Measurements from ENCODE around the gene HS6ST1. TPM values are rescaled to one million over a fixed set of nuclear protein-coding genes. Genes with fewer than 3 reads are reported as not detected.

The HS6ST1 gene
- total RNA-seq, 1 donor from 2014 or later: 27.1 TPM

DNA sequence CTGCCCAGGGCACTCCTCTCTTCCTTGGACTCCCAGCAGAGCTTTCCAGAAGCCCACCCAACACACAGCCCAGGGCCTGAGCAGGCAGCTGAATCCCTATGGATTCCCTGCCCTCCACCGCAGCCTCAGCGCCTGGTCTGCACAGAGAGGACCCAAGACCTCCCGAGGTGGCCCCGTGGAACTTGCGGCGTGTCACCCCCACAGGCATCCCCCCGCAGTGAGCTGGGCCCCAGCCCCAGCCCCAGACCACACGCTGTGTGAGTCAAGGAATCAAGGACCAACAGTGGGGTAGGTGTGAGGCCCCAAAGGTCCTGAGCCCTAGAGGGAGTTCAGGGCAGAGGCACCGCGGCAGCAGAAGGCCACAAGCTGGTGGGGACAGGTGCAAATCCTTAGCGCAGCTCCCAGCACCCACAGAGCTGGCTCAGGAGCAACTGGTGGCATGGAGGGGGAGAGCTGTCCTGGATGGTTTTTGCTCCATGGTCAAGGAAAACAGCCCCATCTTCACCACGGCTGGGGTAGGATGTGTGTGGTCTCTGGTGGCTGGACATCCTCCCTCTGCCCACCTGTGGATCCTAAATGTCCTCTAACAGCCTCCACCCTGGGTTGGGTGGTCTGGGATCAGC is 8.5 kb downstream of the HS6ST1 start:
- DNase-seq: no peak

- DNase-seq: peak; percentile 34
These were observed 9.2 kb downstream of the HS6ST1 start for GRCh38 chr2:128309280-128310093.

DNA sequence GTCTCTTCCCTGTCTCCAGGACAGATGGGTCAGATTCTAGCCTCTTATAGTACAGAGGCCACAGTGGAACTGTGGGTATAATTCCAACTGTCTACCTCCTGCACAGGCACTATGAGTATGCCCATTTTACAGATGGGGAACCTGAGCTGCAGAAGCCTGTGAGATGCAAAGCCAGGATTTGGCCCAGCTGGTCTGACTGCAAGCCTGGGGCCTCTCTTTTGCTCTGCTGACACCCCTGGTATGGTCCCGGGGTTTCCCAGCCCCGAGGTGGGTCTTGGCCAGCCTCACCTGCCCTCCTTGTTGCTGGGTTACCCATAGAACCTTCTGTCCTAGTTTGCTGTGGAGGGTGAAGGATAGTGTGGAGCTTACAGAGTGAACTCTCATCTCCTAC is 9.8 kb downstream of the HS6ST1 start:
- DNase-seq: no peak

DNA sequence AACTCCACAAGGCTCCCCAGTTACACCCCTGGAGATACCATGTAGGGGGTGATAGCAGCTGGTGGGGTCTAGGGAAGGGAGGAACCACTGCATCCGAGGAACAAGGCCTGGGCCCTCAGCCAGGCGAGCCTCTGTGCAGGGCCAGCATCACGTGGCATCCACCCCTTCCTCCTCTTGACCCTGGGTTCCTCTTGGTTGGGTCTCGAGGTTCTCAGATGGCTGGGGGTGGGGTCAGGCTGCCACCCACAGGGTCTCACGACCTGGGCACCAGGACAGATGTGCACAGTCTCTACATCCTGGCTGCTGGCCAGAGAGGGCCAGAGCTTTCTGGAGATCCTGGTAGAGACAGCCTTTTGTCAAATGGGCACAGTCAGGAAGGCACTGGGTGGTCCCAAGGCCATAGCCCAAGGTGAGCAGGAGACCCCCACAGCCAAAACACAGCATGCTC is 10.4 kb downstream of the HS6ST1 start:
- DNase-seq: no peak

GRCh38 chr2:128307595-128307994 is 11.1 kb downstream of the HS6ST1 start:
- DNase-seq: no peak

DNA sequence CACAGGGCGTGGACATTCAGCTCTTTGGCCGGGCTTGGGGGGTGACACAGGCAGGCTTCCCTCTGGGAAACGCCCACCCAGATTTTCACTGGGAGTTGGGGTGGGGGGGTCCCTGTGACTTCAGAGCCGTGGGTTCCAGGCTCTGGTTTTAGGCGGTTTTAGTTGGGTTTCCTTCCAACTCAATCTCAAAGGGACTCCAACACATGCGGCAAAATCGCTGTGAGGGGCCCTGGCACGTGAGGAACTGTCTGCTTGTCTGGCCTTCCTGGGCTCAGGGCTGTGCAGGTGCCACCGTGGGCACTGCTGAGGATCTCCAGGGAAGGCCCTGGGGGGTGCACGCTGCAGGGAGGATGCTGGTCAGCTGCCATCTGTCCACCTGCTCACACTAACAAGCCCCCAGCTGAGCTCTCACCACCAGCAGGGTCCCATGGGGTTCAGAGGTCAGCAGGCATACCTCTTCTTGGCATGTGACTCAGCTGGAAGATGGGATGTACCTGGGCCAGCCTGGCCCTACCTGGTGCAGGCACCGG is 11.7 kb downstream of the HS6ST1 start:
- no peak for DNase-seq

DNA sequence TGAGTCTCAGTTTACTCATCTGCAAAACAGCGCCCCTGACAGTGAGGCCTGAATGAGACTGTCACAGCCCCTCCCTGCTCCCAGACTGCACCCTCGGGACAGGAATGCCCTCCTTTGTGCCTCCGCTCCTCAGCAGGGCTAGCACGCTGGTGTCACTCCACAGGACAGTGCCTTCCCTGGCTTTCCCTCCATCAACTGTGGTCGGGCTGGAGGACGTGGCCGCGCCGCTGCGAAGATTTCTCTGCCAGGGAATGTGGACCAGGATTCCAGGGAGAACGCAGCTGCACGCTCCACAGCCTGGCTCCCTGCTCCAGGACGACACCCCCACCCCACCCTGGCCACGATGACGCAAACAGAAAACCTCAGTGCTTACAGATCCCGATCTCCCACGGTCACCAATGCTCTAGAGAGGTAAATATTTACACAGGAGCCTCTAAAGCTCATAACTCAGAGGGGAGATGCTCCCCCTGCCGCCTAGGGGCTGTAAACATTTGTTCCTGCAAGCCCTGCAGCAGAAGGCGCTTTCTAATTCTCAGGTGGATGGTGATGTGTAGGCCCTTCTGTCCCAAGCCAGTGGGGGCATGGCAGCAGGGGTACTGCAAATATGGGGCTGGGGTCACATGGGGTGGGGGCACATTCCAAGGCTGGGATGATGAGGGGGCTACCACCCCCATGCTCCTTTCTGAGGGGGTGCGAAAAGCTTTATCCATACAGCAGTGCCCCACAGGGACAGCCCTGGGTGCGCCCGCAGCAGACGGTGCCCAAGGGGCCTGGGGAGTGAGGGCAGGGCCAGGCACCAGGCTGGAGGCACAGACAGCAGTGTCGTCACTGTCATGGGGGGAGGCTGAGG is 12.4 kb downstream of the HS6ST1 start:
- DNase-seq: peak; percentile 18

DNA sequence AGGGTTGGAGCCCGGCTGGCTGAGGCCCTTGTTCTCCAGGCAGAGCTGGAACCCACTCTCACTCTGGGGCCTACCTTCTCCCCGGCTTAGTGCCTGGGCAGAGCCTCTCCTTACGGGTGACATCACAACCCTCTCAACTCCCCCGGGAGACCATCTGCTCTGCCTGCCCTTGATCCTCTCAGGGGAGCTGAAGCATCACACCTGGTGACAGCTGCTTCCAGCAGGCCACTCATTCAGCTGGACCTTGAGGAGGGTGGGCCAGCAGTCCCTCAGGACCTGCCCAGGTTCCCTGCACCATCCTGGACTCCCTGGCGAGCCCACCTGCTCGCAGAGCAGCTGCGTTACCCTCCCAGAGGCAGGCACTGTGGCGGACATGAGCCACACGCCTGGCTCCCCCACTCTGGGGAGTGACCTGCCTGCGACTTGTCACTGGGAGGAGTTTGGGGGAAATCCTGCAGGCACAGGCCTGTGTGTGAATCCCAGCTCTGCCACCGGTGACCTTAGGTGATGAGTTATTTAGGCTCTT is 13.1 kb downstream of the HS6ST1 start:
- no peak for DNase-seq

DNA sequence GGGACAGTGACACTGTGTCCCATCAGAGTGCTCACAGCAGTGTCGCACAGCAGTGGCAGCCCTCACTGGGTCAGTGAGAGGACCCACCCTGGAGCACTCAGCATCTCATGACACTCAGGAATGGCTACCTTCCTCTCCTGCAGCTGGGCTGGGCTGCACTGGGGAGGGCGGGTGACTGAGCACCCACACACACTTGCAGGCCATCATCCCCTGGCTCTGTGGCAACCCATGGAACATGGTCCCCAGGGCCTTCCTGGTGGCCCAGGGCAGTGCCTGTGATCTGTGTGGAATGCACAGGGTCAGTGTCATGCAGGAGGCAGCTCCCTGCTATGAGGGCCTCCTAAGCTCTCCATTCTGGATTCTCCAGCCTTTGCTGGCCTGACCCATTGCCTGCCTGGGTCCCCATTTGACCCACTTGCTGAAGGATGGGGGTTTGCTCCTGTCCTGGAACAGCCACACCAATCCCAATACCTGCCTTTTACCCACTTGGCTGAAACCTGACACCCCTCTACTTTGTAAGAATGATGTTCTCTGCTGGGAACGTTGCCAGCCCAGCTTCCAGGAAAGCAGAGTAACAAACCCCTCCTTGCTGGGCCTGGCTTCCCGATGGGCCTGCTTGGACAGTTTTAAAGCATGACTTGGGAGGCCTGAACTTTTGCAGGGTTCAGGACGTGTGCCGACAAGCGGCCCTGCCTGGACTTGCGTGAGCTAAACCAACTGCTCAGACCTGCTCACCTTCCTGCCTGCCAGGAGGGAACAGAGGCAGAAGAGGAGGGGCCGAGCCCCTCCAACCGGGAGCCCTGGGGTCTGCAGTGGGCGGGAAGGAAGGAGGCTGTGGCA is 13.7 kb downstream of the HS6ST1 start:
- peak; percentile 81 for DNase-seq

DNA sequence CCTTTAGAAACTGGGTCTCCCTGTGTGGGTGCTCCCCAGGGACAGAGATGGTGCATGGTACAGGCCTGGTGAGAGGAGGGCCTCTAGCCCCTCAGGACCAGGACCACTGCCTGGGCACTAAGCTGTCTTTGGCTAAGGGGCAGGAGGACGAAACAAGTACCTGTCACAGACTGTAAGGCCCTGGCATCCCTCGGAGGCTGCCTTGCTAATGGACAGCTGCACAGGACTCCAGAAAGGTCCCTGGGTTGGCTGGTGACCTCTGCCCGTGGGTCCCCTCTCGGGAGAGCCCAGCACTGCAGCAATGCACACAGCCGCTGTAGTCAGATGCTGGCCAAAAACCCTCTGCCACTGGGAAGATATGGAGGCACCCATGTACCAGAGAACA is 14.3 kb downstream of the HS6ST1 start:
- no peak for DNase-seq

- no peak for DNase-seq
These were observed 14.8 kb downstream of the HS6ST1 start for GRCh38 chr2:128303911-128304310.

DNA sequence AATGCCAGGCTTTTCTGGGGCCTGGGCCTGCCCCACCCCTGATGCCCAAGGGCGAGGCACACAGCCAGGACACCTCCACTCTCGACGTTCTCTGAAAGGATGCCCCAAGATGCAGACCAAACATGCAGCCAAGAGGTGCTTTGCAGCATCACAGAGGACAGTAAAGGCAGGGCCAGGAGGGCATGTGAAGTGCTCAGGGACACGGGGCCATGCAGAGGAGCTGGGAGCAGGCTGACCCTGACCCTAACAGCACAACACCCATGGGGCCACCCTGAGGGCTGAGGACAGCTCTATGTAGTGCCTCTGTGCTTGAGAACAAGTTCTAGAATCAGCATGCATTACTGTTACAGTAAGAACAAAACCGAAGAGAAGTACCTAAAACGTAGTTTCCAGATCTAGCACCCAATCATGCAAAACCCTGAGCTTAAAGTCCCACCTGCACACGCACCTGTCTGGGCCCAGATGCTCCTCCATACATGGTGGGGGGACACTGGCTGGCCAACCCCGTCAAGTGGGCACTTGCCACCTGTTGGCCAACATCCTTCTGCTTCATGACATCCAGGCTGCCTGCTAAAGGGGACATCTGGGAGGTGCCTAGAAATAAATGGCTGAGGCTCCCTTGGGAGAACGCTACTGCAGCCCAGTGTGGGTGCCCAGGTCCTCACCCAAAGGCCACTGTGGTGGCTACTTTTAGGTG is 15.4 kb downstream of the HS6ST1 start:
- no peak for DNase-seq

GRCh38 chr2:128302744-128303067 is 16.0 kb downstream of the HS6ST1 start:
- DNase-seq: no peak

GRCh38 chr2:128302011-128302743 is 16.5 kb downstream of the HS6ST1 start:
- no peak for DNase-seq

GRCh38 chr2:128301501-128301966 is 17.1 kb downstream of the HS6ST1 start:
- no peak for DNase-seq

DNA sequence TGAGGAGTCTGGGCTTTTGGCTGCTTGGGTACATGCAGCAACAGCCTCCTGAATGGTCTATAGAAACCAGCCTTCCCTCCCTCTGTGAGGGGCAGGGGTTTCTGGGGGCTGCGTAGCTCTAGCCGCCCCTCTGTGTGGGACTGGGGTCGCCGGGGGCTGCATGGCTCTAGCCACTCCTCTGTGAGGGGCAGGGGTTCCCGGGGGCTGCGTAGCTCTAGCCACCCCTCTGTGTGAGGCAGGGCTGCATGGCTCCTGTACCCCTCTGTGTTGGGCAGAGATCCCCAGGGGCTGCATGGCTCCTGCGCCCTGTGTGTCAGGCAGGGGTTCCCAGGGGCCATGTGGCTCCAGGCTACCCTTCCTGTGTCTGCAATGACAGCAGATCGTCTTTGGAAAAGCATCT is 17.6 kb downstream of the HS6ST1 start:
- DNase-seq: no peak

- no peak for DNase-seq
These were observed 18.3 kb downstream of the HS6ST1 start for GRCh38 chr2:128300151-128301020.

DNA sequence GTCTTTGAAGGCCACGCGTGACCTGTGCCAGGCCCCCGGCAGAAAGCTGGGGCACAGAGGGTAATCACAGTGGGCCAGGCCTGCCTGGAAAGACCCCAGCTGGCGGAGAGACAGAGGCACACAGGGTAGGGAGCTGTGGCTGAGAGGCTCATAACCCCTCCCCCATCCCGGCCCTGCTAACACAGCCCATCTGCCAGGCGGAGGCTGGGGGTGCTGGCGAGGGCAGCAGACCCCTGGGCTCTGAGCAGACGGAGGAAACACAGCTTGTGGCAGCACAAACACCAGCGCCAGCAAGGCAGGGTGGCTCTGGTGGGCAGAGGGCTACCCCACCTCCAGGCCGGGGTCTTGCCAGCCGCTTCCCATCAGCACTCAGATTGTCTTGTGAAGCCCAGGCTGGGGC is 19.0 kb downstream of the HS6ST1 start:
- DNase-seq: no peak

GRCh38 chr2:128298846-128299507 is 19.7 kb downstream of the HS6ST1 start:
- DNase-seq: no peak

Measured in dermis blood vessel endothelial cell (primary cell).